ENCODE data around the gene HSPBAP1. TPM values are rescaled to one million over a fixed set of nuclear protein-coding genes. Genes with fewer than 3 reads are reported as not detected.

HSPBAP1 gene
- total RNA-seq, 1 experiment from 2014 or later, result 9.8 TPM

GRCh38 chr3:122800031-122800430 lies 6.4 kb upstream of the HSPBAP1 start:
- H3K79me1 ChIP-seq (ENCODE audit: insufficient read depth, low read depth, low read length, poor library complexity, severe bottlenecking), result no peaks in the 10 kb centered on the region
- Mint-ChIP-seq H3K27ac (no peak overlapping the region), H3K36me3 (ENCODE audit: insufficient read depth in 1 of 3, low read depth in 3 of 3) (no peaks in the 10 kb centered on the region), H3K9me3 (no peaks in the 10 kb centered on the region), H3K4me1 (peaks cover 5 to 8% of the 10 kb centered on the region in 2 experiments), H3K27me3 (ENCODE audit: low read depth) (peaks cover 15% of the 10 kb centered on the region), H3K4me3 (no peak overlapping the region)
- no peak overlapping the region for H2BK5ac ChIP-seq (ENCODE audit: insufficient read length, low read length)
- peaks cover 4% of the 10 kb centered on the region; the same call in 1 of the 2 replicates for H3K27me3 ChIP-seq (ENCODE audit: insufficient read depth, low read length)
- no peaks in the 10 kb centered on the region for H3K9me3 ChIP-seq (ENCODE audit: control insufficient read depth, low read depth, low read length)
- no peaks in the 10 kb centered on the region for H3K4me1 ChIP-seq (ENCODE audit: insufficient read depth, low read length)
- H2BK120ac ChIP-seq (ENCODE audit: low read depth, low read length, poor library complexity, severe bottlenecking), result no peak overlapping the region
- H3T11ph ChIP-seq (ENCODE audit: low read length), result no peak overlapping the region
- no peak overlapping the region for H3K9ac ChIP-seq (ENCODE audit: extremely low read depth, insufficient read length, low read length)
- WGBS (ENCODE audit: extremely low coverage, insufficient read length, low lambda C conversion rate), result no CpG with 5 or more reads among the region's 1 CpG
- H3K23ac ChIP-seq (ENCODE audit: insufficient read length, low read depth, low read length), result no peak overlapping the region
- H4K5ac ChIP-seq (ENCODE audit: insufficient read length, low read depth, low read length), result no peak overlapping the region
- H3K18ac ChIP-seq (ENCODE audit: insufficient read length, low read depth, low read length), result no peak overlapping the region
- no peak overlapping the region for H2AK5ac ChIP-seq (ENCODE audit: insufficient read length, low read length)
- H3K4ac ChIP-seq (ENCODE audit: low read depth, low read length), result no peak overlapping the region
- H2BK20ac ChIP-seq (ENCODE audit: low read depth, low read length, poor library complexity, severe bottlenecking), result no peak overlapping the region
- no peak overlapping the region for H4K91ac ChIP-seq (ENCODE audit: insufficient read length, low read depth, low read length)
- H2BK15ac ChIP-seq (ENCODE audit: low read depth, low read length), result no peak overlapping the region
- no peak overlapping the region for H3K4me2 ChIP-seq (ENCODE audit: insufficient read depth, insufficient read length, low read length)
- no peak overlapping the region for H3K56ac ChIP-seq (ENCODE audit: insufficient read length, low read depth, low read length)
- H3K79me2 ChIP-seq (ENCODE audit: insufficient read depth, low read length), result peaks cover 2% of the 10 kb centered on the region; the same call in 1 of the 2 replicates
- H3K27ac ChIP-seq (ENCODE audit: insufficient read length, low read depth, low read length), result no peak overlapping the region
- H4K20me1 ChIP-seq (ENCODE audit: control insufficient read depth, insufficient read depth, insufficient read length), result no peaks in the 10 kb centered on the region
- TF ChIP-seq CTCF (conservative IDR thresholded peaks at IDR 0.05), result no peak
- no peak overlapping the region for H3K14ac ChIP-seq (ENCODE audit: insufficient read depth, low read length)
- peaks cover 6% of the 10 kb centered on the region for H3K23me2 ChIP-seq (ENCODE audit: insufficient read length, low read depth, low read length, poor library complexity, severe bottlenecking)
- no peak overlapping the region for H4K8ac ChIP-seq (replicated peaks; ENCODE audit: insufficient read length, low read depth, low read length)
- no peak overlapping the region for H2BK12ac ChIP-seq (ENCODE audit: insufficient read length, low read depth, low read length)
- no peak for DNase-seq
- no peak overlapping the region for H2AFZ ChIP-seq (ENCODE audit: low read length)

All from H9 (cell line).